NCI-H187 (cell line): ENCODE data around the gene RFX2.
"Not testable (repeated sequence)": the region's sequence is repeated elsewhere in the genome, so short reads cannot be mapped to it uniquely, and the experiment has no call there.

Experiments used
- DNase-seq, 2 experiments: peaks; one replicate each; lab custom pipeline; 2025; lab: John Stamatoyannopoulos, UW

RFX2 gene

GRCh38 chr19:6074709-6075403 is 35.4 kb downstream of the RFX2 start:
- no peak for DNase-seq

DNA sequence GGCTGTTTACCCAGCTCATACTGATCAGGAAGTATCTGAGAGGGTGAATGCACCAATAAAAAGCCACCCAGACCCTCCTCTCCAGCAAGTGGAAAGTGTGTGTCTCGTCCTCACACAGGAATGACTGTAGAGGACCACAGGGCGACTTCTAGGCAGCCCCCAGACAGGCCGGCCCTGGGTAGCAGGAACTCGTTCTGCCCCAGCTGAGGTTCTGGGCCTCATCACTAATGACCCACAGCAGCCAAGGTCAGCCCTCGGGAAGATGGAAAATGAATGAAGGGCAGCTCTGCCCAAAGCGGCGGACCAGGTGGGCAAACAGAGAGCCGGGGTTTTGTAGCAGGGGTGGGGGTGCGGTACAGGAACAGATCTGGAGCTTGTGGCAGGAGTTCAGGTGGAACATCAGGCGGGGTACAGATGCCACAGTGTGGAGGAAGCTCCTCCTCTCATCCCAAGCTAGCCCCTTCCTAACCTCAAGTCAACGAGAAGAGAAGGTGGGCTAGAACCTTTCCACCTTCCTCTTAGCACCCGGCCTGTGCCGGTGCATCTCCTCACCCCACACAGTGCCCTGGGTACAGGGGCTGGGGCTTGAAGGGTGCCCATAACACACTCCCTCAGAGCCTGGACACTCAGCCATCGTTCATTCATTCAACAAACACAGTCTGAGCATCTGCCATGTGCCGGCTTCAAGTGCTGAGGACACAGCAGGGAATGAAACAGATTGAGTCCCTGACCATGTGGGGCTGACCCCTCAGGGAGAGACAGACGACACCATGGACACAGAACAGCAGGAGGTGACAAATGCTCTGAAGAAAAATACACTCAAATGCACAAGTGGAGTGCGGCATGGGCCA is 36.2 kb downstream of the RFX2 start:
- DNase-seq, result no peak

GRCh38 chr19:6073233-6073632 is 37.1 kb downstream of the RFX2 start:
- DNase-seq, result not testable (repeated sequence)

DNA sequence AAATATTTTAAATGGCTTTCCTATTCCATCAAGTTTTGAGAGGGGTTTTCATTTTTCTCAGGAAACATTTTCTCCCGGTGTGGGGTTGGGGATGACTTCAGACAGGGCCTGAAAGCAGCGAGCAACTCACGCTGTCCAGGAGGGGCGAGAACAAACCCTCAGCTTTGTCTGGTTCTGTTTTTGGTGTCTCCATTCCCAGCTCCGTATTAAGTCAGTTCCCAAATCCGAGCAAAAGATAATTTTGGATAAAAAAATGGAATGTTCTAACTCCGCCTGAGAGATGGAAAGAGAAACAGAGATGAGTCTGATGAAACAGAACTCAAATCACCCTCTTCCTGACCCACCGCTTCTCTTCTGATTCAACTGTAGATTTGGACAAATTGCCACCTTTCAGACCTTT is 38.4 kb downstream of the RFX2 start:
- DNase-seq, result no peak

DNA sequence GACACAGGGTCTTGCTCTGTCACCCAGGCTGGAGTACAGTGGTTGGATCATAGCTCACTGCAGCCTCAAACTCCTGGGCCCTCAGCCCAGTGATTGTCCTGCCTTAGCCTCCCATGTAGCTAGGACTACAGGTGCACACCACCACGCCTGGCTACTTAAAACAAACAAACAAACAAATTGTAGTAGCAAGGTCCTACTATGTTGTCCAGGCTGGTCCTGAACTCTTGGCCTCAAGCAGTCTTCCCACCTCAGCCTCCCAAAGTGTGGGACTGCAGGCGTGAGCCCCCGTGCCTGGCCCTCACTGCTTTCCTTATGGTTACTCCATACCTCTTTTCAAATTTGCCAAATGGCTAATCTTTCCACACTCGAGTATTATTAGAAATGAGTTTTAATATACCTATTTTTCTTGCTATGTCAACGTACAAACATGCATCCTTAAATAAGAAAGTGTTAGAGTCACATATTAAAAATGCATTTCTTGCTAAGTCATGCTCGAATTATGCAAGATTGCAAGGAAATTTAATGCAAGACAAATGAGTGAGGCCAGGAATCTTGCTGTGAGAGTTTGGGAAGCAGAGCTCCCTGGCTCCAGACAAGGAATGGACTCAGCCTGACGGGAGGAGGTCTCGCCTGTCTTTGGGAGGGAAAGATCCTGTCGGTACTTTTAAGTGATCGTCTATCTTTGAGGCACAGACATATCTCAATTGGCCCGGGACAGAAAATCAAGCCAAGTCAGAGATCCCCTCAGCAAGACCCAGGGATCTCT is 39.4 kb downstream of the RFX2 start:
- no peak for DNase-seq

GRCh38 chr19:6070207-6070681 is 40.1 kb downstream of the RFX2 start:
- DNase-seq, result no peak

DNA sequence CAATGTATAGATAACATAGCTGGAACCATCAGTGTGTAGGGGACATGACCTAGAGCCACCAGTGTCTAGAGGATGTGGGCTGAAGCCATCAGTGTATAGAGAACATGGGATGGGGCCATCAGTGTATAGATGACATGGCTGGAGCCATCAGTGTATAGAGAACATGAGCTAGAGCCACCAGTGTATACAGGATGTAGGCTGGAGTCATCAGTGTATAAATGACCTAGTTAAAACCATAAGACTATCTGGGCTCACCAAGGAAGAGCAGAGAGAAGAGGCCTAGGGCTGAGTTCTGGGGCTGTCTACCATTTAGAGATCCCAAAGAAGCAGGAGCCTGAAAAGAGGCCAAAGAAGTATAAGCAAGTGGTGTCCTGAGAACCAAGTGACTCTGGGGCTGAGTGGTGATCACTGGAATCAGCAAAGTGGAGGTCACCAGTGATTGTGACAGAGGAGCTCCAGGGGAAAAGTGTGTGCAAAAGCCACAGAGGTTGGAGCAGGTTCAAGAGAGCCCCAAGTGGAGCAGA is 41.0 kb downstream of the RFX2 start:
- no peak for DNase-seq

GRCh38 chr19:6068711-6069110 is 41.6 kb downstream of the RFX2 start:
- DNase-seq, result no peak

GRCh38 chr19:6067975-6068374 is 42.3 kb downstream of the RFX2 start:
- DNase-seq, result no peak

DNA sequence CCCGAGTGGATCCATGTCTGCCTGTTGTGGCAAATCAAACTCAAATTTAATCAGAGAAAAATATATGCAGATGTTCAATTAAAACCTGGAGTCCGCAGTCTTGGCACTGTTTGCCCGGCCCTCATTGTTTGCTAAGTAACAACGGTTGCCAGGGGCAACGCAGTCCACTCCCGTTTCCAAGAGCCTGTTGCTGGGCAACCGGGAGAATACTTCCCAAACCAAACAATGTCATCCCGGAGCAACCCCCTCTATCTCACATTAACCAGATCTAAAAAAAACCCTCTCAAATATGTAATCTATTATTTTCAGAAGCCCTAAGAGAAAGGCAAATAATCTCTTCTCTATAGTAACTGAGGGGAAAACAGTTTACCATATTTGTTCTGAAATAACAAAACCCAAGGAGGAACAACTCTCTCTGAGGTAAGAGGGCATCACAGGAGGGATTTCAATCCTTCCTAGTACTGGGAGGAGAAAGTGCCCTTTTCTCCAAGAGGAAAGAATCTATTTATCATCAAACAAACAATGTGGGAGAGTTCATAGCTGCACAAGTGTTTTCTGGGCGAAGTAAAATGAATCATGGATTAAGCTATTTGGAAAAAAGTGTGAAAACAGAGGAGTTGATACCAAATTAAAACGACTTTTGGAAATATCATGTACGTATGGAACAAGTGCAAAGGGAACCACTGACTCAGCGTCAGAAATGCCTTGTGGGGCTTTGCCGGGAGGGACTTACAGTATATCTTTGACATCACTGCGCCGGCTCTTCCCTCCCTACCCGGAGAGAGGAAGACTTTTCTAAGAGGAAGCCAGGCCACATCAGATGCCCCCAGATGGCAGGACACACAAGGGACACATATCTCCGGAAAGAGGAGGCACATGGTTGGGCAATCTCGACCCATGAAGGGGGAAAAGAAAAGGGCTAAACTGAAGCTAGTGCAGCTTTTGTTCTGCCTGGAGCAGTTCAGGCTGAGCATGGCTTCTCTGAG is 43.3 kb downstream of the RFX2 start:
- DNase-seq, result peak; percentile 40 to 81

- DNase-seq, result peak; percentile 14 to 32
Observed at GRCh38 chr19:6065685-6066374, 44.5 kb downstream of the RFX2 start.

DNA sequence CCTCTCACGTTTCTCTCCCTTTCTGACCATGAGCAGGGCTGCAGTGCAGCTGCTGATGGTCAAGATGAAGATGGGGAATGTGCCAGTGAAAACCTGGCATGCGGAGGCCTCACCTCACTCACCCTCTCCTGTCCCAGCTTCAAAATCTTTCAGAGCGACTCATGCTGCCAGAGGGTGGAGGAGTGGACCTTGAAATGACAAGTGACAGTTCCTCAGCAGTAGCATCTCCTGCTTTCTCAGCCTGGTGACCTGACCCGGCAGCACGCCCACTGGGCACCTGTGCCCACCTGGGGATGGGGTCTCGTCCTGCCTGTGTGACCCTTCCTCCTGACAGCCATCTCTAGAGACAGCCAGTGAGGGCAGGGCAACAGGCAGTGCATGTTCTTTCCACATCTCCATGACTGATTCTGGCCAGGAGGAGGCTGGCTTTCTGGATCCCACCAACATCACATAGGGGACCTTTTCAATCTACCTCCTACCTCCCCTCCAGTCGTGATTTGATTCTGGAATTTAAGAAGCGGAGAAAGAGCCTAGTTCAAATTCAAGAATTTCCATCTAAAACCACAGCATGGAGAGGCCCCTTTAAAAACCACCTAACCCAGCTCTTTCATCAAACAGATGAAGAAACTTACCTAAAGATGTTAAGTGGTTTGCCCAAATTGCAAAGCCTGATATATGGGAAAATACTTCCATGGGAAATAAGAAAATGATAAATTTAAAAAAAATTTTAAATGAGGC is 45.8 kb downstream of the RFX2 start:
- no peak for DNase-seq

DNA sequence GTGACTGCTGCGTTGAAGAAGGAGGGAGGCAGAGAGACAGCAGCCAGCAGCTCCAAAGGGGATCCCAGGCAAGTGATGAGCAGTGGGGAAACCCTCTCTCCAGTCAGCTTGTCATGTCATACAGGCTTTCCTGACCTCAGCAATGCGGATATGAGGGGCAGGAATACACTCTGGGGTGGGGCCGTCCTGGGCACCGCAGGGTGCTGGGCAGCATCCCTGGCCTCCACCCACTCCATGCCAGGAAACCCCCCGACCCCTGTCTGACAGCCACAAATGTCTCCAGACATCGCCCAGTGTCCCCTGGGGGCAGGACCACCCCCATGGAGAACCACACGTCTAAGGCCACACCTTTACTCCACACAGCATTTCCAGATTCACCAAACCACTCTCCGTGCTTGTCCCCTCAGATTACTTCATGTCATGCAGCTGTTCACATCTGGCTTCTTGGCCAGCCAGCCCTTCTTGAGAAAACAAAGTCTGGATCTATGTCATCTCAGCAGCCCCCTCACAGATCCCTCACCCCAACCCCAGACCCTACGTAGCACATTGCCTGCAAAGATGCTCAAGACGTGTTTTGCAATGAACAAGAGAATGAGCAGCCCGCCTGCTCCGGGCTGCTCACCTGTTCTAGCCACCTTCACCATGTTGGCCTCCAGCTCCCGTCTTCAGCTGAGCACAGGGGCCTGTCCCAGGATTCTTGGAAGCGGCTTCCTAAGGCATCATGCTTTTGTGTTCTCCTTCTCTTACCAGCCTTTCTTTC is 46.5 kb downstream of the RFX2 start:
- DNase-seq, result no peak

DNA sequence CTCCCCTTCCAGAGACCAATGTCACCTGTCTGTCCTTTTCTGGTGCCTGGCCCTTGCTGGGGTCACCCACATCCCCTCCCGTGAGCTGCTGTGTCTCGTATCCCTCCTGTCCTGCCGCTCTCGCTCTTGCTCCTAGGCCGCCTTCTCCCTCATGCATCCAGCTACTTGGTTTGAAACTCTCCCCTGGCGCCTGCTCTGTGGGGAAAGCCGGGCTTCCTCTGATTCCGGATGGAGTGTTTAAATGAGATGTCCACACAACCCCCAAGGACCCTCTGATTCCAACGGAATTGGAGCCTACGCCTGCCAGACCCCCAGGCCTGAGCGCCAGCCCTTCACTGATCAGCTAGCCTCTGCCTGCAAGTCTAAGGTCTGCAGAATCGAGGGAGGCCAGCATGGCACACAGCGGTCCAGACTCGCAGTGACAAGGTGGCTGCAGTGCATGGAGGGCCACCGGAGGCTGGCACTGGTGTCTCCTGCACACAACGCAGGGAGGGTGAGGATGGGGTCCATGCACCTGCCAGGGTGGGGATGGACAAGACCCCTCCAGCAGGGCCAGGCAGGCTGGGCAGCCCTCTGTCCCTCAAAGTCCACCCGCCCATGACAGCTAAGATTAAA is 47.2 kb downstream of the RFX2 start:
- DNase-seq, result no peak

- DNase-seq, result no peak
Observed at GRCh38 chr19:6062274-6062673, 48.0 kb downstream of the RFX2 start.

GRCh38 chr19:6061376-6062130 is 48.7 kb downstream of the RFX2 start:
- DNase-seq, result no peak

DNA sequence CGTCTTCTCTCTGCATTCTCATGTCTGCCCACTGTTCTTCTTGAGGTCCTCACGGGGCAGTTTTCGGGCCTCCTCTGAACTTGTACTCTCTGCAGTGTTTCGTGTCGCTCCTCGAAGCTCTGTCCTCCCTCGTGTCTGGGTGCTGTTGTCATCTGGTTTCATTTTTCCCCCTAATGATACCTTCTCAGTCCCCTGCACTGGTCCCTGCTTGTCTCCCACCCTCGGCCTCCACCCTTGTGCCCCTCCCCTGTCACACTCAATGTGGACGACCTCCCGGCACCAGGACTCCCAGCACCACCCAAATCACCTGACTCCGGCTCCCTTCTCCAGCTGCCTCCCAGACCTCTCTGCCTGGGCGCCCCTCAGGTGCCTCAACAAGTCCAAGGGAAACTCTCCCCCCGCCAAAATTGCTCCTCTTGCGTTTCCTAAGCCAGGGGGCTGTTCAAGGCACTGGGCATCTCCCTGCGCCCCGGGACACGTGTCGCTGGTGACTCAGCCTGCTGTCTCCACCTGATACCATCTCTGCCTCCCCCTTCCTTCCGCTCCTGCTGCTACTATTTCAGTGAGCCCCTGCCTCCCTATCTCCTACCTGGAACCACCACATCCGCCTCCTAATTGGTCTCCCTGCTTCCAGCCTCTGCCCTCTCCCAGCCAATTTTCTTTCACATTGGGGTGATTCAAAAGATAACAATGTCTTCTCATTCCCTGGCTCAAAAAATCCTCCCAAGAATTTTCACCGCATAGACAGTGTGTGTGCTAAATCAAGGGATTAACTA is 49.5 kb downstream of the RFX2 start:
- DNase-seq, result no peak
